HG03039 (cell line): ENCODE results near the gene RBAK.
"Not testable (repeated sequence)": the region's sequence is repeated elsewhere in the genome, so short reads cannot be mapped to it uniquely, and the experiment has no call there.

Source experiments
- ATAC-seq: cut with Tn5 transposase; IDR thresholded peaks from one replicate; pipeline ENCODE4 v1.9.1; 2021; ENCODE audit warnings: mild to moderate bottlenecking, moderate library complexity; ENCODE audit not compliant: unreplicated experiment

RBAK gene

GRCh38 chr7:5045558-5046396, at the start of gene RBAK:
RBAK (plus strand) TSS chr7:5045860; CDS start chr7:5048077, 2,217 bp downstream.
- ATAC-seq, result peak; percentile 99

GRCh38 chr7:4996696-4997222, 48.9 kb upstream of the RBAK start:
- ATAC-seq, result no peak

- ATAC-seq, result no peak
These were observed 47.4 kb upstream of the RBAK start for GRCh38 chr7:4998244-4998643.

GRCh38 chr7:4998910-4999309, 46.8 kb upstream of the RBAK start:
- ATAC-seq, result no peak

- ATAC-seq, result no peak
These were observed 46.2 kb upstream of the RBAK start for GRCh38 chr7:4999369-4999950.

- ATAC-seq, result no peak
These were observed 44.7 kb upstream of the RBAK start for GRCh38 chr7:5001003-5001402.

GRCh38 chr7:5001911-5002310, 43.7 kb upstream of the RBAK start:
- ATAC-seq, result no peak

GRCh38 chr7:5005066-5005465, 40.6 kb upstream of the RBAK start:
- no peak for ATAC-seq

GRCh38 chr7:5012985-5013384, 32.7 kb upstream of the RBAK start:
- ATAC-seq, result no peak

GRCh38 chr7:5015936-5016335, 29.7 kb upstream of the RBAK start:
- ATAC-seq, result not testable (repeated sequence)

GRCh38 chr7:5017626-5018025, 28.0 kb upstream of the RBAK start:
- ATAC-seq, result not testable (repeated sequence)

GRCh38 chr7:5020098-5020497, 25.6 kb upstream of the RBAK start:
- no peak for ATAC-seq

GRCh38 chr7:5020976-5021550, 24.6 kb upstream of the RBAK start:
- not testable (repeated sequence) for ATAC-seq

GRCh38 chr7:5023626-5024025, 22.0 kb upstream of the RBAK start:
- ATAC-seq, result not testable (repeated sequence)

GRCh38 chr7:5027796-5028410, 17.8 kb upstream of the RBAK start:
- ATAC-seq, result not testable (repeated sequence)

- ATAC-seq, result not testable (repeated sequence)
These were observed 12.5 kb upstream of the RBAK start for GRCh38 chr7:5033186-5033585.

GRCh38 chr7:5035276-5035675, 10.4 kb upstream of the RBAK start:
- ATAC-seq, result no peak

GRCh38 chr7:5036446-5036845, 9.2 kb upstream of the RBAK start:
- ATAC-seq, result no peak

- no peak for ATAC-seq
These were observed 4.6 kb upstream of the RBAK start for GRCh38 chr7:5041047-5041446.

GRCh38 chr7:5043661-5044060, 2.0 kb upstream of the RBAK start:
- ATAC-seq, result no peak

- ATAC-seq, result not testable (repeated sequence)
These were observed 705 bp downstream of the RBAK start for GRCh38 chr7:5046397-5046732.
